CD4-positive, alpha-beta T cell treated with Interleukin-4 for 1 hour (primary cell): ENCODE measurements around the gene ARHGEF6.
A peak's percentile ranks its signal among the peaks of the same experiment; 100 is the strongest.

Source experiments
- DNase-seq, 2 donors: peaks; one replicate each; pipeline ENCODE4 v3.0.0-alpha.2; 2020 to 2022

The ARHGEF6 gene

GRCh38 chrX:136745215-136746173 lies 35.2 kb downstream of the ARHGEF6 start:
- DNase-seq = no peak

GRCh38 chrX:136742721-136743379 lies 37.9 kb downstream of the ARHGEF6 start:
- no peak for DNase-seq

GRCh38 chrX:136738049-136738729 lies 42.5 kb downstream of the ARHGEF6 start:
- no peak for DNase-seq

- no peak for DNase-seq
Observed at GRCh38 chrX:136736690-136737089, 44.0 kb downstream of the ARHGEF6 start.

- no peak for DNase-seq
Observed at GRCh38 chrX:136735601-136736000, 45.1 kb downstream of the ARHGEF6 start.

- no peak for DNase-seq
Observed at GRCh38 chrX:136733613-136734012, 47.1 kb downstream of the ARHGEF6 start.

GRCh38 chrX:136731798-136732197 lies 48.9 kb downstream of the ARHGEF6 start:
- no peak for DNase-seq

GRCh38 chrX:136731207-136731782 lies 49.4 kb downstream of the ARHGEF6 start:
- DNase-seq = no peak

- DNase-seq = no peak
Observed at GRCh38 chrX:136728393-136728792, 52.3 kb downstream of the ARHGEF6 start.

GRCh38 chrX:136725441-136726104 lies 55.2 kb downstream of the ARHGEF6 start:
- DNase-seq = no peak

GRCh38 chrX:136718091-136718490 lies 62.6 kb downstream of the ARHGEF6 start:
- DNase-seq = no peak

GRCh38 chrX:136714626-136715599 lies 65.8 kb downstream of the ARHGEF6 start:
- DNase-seq = peak in 1 of 2 donors; percentile 25

- DNase-seq = no peak
Observed at GRCh38 chrX:136712650-136713310, 68.0 kb downstream of the ARHGEF6 start.

- peak in 1 of 2 donors; percentile 26 for DNase-seq
Observed at GRCh38 chrX:136711147-136711546, 69.6 kb downstream of the ARHGEF6 start.

GRCh38 chrX:136710325-136710951 lies 70.3 kb downstream of the ARHGEF6 start:
- DNase-seq = peak in 1 of 2 donors; percentile 61

GRCh38 chrX:136708348-136708747 lies 72.4 kb downstream of the ARHGEF6 start:
- peak in 1 of 2 donors; percentile 40 for DNase-seq

GRCh38 chrX:136697156-136697555 lies 83.6 kb downstream of the ARHGEF6 start:
- DNase-seq = peak in 1 of 2 donors; percentile 29

- peak; percentile 45 to 72 for DNase-seq
Observed at GRCh38 chrX:136694431-136695087, 86.2 kb downstream of the ARHGEF6 start.

- DNase-seq = no peak
Observed at GRCh38 chrX:136692271-136692670, 88.5 kb downstream of the ARHGEF6 start.
